Measurements from ENCODE around the gene KRTAP26-1.

Gene KRTAP26-1, protein sequence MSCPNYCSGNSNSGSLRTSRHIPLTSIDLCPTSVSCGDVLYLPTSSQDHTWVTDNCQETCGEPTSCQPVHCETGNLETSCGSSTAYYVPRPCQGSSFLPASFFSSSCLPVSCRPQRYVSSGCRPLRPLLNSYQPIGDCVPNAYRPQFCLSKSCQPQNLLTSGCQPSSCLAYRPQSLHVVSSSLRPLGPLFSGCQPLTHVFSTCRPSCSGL

DNA sequence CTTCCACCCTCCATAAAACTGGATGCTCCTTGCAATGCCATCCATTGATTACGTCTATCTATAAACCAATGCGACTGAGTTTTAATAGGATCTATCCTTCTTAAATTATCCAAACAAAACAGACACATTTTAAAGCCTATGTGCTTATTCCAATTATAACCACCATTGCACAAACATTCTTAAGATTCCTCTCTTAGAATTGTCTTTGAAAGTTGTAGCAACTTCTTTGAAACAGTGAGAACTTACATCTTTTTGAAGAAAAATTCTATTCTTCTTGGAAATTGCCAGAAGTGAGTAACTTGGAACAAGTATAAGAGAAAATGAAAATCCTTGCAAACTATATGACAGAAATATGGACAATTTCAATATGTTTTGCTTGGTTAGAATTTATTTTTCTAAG is at the start of gene KRTAP26-1:
KRTAP26-1 (minus strand) TSS at position 101 of the 400 bp plus-strand sequence. CDS start 280 bp downstream, outside the sequence.
- FAIRE-seq, result no peak

DNA sequence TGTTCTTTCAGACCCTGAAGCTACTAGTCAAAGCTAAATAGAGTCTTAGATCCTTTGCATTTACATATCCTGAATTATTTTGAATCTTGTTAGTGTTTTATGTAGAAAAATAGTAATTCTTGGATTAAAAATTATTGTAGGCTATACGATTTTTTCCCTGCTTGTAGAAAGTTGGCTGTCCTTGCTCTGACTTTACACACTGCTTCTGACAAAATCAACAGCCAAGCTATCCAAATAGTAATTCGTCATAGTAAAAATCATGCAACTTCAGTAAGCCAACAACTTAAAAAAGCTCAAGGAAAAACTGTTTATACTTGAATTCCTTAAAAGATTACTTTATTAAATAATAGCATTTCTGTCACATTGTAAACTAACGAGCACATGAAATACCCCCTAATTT is 35.8 kb upstream of the KRTAP26-1 start:
- no peak for FAIRE-seq

DNA sequence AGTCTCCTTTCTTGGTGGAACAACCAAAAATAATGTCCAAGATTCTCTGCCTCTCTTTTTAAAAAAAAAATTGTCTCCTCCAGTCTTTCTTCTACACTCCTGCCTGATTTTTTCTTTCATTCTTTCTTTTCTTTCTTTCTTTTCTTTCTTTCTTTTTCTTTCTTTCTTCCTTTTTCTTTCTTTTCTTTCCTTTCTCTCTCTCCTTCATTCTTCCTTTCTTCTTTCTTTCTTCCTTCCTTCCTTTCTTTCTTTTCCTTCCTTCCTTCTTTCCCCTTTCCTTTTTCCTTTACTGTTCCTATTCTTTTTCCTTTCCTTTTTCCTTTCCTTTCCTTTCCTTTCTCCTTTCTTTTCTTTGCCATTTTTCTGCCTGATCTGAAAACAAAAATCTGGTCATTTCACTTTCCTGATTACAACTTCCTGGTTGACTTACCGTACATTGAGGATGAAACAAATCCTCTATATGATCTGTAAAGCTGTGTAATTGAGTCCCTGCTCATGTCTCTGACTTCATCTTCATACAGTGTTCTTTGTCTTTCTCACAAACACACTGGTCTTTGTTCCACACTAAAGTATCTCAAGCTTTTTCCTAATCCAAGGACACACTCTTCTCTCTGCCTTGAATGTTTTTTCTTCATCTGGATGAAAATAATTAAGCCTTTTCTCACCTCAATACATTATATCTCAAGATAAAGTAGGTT is 34.3 kb upstream of the KRTAP26-1 start:
- no peak for FAIRE-seq

DNA sequence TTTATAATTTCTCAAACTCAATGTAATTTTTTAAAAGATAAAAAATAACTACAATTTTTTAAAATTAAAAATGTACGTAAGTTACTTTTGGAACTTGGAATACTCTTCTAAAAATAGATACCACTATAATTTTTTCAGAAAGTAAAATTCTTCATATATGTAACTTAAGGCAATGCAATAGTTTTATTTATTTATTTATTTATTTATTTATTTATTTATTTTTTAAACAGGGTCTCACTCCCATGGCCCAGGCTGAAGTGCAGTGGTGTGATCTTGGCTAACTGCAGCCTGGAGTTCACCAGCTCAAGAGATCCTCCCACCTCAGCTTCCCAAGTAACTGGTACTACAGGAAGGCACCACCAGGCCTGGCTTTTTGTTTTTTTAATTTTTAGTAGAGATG is 31.4 kb upstream of the KRTAP26-1 start:
- FAIRE-seq, result no peak

DNA sequence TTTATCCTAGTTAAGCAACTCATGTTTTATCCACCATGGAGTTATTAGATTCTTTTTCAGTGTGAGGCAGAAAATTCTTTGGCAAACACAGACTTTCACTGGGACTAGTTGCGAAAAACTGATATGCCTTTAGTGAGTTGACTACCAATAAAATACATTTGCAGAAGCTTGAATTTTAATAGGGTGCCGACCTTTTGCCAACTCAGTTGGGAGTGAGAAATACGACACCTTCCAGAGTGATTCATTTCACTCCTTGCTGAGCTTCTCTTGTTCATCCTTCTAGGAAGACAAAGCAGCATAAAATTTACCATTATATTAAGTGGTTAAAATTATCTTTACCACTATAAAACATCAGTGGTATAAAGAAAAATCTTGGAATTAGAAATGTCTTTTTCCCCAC is 29.5 kb upstream of the KRTAP26-1 start:
- FAIRE-seq, result no peak

DNA sequence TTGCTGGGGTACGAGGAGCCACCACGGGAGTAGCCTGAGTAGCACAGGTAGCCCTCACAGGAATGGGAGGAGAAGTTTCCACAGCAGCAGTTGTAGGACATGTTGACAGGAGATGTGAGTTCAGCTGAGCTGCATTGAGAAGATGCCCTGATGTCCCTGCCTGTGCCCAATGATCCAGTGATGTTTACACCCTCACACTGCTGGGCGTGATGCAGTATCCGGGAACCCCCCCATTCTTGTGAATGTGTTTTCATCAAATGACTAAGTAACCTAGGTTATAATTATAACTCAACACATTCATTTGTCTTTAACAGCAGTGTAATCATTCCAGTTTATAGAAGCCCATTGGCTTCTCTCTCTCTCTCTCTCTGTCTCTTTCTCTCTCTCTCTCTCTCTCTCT is 28.4 kb upstream of the KRTAP26-1 start, which contains the start of gene KRTAP23-1:
KRTAP23-1 (minus strand) TSS at position 101 of the 400 bp plus-strand sequence; CDS start at position 101, 0 bp downstream.
- no peak for FAIRE-seq

DNA sequence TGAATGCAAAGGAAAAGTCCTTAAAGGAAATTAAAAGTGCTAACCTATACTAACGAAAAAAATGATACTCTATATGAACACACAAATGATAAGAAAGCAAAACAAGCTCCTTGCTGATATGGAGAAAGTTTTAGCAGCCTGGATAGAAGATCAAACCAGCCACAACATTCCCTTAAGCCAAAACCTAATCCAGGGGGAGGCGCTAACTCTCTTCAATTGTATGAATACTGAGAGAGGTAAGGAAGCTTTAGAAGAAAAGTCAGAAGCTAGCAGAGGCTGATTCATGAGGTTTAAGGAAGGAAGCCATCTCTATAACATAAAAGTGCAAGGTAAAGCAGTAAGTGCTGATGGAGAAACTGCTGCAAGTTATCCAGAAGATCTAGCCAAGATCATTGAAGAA is 24.9 kb upstream of the KRTAP26-1 start:
- no peak for FAIRE-seq

DNA sequence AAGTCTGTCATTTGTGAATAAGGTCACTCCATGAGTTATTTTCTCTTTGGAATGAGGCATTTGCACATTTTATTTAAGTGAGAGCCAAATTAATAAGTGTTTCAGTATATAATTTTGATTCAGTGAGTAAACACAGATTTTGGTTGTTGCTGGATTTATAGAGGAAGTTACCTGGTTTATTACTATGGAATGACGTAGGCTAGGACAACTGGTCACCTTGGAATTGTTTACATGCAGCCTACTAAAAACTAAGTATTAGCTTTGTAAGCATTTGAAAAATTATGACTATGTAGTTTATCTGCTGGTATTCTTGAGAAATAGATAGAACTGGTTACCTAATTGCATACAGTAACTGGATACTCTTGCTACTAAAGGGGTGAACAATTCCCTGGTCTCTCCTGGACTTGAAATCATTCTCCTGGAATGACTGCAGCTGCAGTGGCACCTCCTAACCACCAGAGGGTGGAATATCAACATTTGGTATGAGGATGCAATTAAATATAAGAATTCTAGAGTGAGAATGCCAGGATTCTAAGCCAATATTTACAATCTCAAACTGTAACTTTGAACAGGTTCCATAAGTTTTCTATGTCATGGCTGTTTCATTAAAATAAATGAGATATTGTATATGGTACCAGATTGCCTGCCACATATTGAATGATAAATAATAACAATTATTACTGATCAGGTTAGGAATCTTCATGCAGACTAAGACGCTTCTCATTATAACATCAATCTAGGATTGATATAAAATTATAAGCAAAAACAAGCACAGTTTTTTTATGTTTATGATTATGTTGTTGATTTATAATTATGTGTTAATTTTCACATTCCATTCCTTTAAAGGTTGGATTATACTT is 20.8 kb upstream of the KRTAP26-1 start:
- FAIRE-seq, result no peak

DNA sequence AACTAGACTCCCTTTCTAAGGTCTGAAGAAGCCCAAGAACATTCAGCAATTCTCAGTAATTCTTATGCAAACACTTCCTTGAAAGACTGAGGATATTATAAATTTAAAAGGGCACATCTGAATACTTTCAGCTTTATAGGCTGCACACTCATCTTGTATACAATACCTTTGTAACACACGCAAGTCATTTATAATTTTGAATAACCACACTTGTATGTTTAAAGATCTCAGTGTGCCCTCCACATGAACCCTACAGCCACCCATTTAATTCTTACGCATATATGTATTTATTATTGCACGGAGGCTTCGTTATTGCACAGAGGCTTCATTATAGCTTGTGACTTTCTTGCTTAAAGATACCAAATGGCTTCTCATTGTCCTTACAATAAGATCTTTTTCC is 18.6 kb upstream of the KRTAP26-1 start:
- no peak for FAIRE-seq

DNA sequence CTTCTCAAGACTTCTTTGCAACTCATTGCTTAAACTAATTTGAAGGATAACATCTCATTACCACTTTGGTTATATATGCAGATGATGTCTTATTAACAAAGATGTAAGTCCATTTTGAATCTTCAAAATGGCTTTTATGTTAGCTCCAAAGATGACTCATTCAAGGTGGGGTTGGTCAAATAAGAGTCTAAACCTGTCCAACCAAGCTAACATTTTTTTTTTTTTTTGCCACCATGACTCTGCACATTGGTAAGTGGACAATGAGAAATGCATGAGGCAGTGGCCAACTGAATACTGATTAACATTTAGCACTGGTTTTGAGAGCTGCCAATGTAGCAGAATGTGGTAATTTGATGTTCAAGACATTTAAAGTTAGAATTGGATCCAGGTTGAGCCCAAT is 17.7 kb upstream of the KRTAP26-1 start:
- FAIRE-seq, result no peak

DNA sequence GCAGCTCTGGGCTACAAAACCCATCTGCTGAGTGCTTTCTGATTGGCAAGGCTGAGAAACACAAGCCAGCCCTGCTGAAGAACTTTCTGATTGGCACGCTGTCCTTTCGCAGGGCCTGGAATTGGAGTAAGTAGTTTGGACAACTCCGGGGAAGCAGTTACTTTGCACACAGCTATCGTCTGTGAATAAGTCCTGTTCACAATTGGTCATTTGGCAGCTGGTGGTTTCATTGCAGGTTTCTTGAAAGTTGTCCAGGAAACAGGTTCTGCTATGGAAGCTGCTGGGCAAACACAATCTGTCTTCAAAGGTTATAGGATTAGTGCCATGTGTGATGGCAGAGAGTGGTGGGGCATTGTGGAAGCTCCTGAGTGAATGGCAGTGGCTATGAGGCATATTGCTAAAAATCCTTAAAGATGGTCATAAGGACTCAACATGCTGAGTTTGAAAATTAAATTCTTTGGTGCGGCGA is 17.2 kb upstream of the KRTAP26-1 start, which contains the start of gene KRTAP27-1:
KRTAP27-1 (minus strand) TSS at position 419 of the 469 bp plus-strand sequence; CDS start at position 393, 26 bp downstream.
- FAIRE-seq, result no peak

DNA sequence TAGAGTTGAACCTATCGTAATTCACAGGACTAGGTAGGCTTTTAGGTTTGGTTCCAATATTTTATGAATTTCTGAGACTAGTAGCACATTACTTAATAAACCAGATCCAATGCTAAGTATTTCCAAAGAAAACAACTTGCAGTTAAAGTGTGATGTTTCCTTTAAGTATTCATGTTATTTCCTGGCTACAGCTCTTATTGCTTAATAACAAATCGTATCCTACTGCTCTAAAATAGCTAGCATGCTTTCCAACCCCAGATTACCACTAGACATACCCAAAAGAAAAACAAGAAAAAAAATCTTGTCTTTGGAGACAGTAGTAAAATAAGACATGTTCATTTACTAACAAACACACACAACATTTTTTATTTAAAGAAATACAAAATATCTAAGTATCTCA is 16.5 kb upstream of the KRTAP26-1 start:
- FAIRE-seq, result no peak

DNA sequence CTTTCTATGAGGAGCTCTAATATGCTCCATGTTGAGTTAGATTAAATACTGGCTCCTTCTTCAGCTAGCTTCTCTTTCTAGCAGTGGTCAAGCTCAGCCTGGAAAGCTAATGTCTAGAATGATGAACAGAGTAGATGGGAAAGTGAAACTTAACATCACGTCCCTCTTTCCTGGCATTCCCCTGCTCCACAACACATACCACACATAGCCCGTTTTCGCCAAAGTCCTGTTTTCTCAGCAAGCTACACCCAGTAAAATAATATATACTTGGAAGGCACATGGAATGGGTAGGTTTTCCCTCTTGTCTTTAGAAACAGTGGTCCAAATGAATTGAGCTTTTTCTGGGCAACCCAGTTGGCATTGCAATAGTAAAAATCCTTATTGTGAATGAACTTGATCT is 13.6 kb upstream of the KRTAP26-1 start:
- no peak for FAIRE-seq

DNA sequence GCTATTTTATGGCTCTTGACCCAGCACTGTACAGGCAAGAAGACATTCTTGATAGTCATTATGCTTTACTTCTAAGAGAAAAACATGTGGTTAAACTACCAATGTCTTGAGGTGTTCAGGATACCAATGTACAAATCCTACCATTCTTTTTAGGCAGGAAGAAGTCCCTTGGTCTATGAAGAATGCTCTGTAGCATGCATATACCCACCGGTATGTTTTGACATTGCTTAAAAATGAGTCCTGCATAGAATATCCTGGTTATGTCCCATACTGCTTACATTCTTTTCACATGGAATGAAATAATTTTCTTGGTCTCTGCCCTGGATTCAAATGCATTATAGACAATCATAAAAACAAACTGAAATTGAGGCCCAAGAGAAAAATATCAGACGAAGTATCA is 12.6 kb upstream of the KRTAP26-1 start:
- FAIRE-seq, result no peak

DNA sequence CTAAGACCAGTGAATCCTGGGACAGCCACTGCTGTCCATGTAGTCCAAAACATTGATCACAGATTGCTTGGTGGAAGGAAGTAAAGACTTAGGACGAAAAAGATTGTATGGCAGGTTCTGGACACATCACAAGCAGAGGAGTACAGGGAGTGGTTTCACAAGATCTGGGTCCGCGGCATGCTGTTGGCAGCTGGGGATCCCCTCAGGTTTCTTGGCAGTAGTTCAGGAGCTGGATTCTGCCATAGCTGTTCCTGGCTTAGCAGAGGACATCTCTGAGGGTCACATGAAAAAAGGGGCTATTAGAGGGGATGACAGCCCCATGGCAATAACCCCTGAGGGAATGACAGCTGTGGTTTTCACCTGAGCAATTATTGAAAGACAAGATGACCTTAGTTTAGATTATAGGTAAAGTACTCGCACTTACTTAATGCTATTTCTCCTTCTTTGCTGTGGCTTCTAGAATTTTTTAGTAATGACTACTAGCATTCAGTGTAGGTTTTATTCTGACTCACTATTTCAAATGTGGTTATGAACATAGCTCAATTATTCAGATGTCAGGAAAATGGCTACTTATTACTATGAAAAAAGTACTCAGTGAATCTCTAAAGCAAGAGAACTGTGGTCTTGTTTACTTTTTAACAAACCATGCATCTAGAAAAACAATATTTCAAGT is 9.2 kb upstream of the KRTAP26-1 start:
- no peak for FAIRE-seq

DNA sequence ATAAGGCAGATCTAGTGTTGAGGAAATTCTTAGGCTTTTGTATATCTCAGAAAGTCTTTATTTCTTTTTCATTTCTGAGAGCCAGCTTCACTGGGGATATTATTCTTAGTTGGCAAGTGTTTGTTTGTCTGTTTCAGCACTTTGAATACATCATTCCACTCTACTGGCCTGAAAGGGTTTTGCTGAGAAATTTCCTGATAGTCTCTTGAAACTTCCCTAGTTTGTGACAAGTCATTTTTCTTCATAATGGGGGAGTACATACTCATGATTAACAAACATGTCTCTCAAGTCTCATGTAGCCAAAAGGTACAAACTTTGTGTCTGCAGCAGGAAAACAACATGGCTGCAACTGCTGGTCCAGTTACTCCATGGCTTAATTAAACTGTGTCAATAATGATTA is 6.3 kb upstream of the KRTAP26-1 start:
- no peak for FAIRE-seq

DNA sequence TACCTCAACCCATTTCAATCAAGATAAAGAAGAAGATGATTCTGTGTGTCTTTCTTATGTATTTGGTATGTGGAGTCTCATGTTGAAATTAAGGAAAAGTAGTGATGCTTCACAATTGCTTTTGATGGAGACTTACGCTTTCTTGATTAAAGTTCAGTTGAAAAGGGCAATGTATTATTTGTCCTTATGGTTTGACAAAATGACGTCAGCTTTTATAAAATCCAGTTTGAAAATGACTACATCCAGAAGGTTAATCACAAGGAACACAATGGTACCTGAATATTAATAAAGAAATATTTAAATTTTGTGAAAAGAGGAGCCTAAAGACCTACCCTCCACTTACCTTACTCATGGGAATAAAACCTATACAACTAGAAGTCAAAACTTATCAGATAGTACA is 4.4 kb downstream of the KRTAP26-1 start:
- no peak for FAIRE-seq

DNA sequence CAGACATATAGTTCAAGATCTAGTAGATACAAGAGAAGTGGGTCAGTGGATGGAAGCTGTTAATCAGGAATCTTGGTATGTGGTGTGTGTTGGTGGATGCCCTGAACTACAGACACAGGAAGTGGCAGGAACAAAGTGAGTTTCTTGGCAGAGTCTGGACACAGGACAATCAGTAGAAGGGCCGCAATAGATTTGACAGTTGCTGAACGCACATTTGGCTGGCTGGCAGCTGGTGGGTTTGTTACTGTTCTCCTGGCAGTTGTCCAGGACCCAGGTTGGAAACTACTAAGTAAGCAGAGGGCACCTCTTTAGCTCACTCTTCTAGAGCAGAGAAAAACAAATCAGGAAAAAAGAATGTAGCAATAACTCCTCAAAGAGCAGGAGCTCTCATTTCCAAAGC is 13.2 kb downstream of the KRTAP26-1 start:
- FAIRE-seq, result no peak

DNA sequence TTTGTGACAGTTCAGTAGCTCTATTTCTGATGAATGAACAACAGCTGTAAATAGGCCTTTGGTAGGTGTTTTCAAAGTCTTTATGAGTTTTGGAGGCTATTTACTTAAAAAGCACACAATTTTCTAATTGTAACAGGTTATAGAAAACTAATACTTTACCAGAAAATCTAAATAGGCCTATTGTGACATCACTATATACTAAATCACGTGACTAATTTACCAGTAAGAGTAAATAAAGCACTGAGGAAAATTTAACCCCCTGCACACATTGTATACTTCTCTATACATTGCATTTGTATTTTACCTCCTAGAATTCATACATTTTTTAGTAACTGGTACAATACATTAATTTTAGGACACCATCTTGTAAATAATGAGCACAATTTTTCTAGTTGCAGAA is 15.0 kb downstream of the KRTAP26-1 start:
- no peak for FAIRE-seq

DNA sequence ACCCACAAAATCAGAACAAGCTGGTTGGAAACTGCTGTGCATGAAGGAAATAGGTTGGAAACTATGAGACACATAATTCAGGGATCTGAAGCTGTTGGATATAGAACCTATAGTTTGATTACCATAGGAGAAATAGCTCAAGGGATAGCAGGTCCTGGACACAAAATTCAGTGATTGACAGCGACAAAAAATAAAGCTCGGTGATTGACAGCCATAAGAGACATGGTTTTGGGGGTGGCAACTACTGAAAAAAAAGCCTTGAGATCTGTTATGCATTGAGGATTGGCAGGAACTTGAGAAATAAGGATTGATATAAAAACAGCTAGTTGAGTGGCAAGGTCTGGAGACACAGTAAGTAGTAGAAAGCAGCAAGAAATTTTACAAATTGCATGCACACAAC is 30.9 kb downstream of the KRTAP26-1 start, which contains the start of gene KRTAP25-1:
KRTAP25-1 (minus strand) TSS at position 300 of the 400 bp plus-strand sequence; CDS start at position 276, 24 bp downstream.
- FAIRE-seq, result no peak

DNA sequence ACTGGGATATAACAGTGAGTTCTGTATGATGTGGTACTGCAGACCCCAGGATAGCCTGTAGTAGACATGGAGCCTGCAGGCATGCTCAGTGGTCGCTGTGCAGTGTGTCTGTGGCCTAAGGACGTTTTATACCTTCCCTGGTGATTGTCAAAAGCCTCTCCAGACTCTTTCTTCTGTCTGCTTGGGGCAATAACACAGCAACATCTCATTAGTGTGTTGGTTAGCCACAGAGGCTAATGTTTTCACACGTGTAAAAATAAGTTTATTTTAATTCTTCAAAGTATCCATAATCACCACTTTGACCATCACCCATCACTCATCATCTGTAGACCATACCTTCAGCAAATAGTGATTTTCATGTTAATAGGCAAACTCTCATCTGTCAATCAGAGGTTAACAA is 37.3 kb downstream of the KRTAP26-1 start, which contains the start of gene KRTAP24-1:
KRTAP24-1 (minus strand) TSS at position 101 of the 400 bp plus-strand sequence; CDS start at position 83, 18 bp downstream.
- FAIRE-seq, result no peak

DNA sequence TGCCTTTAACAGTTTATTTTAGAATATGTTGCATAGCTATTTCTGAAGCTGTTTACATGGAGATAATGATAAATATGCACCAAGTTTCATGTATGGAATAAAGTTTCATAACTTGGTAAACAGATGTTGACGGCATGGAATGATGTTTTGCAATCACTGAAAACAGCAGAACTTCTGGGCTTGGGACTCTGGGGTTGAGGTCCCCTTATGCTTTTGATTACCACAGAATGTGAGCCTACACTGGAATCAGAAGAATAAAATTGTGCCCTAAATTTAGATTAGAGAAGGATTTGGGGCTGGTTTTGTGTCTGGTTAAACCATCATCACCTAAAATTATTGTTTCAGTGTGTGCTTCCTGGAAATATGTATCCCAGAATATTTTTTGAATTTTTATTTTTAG is 48.5 kb downstream of the KRTAP26-1 start:
- FAIRE-seq, result no peak

DNA sequence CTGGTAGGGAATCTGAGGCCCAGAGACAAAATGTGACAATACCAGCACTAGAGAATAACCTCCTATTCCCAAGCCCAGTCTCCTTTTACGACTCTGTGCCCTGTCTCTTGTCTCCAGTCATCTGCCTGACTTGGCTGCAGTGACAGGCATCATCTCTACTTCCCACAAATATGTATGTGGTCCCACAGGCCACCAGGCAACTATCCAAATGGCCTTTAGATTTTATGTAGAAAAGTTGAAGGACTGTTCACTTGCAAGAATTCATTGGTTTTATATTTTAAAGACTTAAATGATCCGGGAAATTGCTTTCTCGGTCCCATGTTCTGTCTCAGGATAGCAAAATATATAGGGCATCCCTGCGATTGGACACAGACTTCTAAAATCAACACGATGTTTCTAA is 49.0 kb downstream of the KRTAP26-1 start:
- FAIRE-seq, result no peak
